ENCODE data around the gene MSH3.

- no peak for TF ChIP-seq CREB1 (IDR thresholded peaks at IDR 0.05; ENCODE audit: low read depth)
- TF ChIP-seq YY1 (IDR thresholded peaks at IDR 0.05; ENCODE audit: low read depth), result no peak
- TF ChIP-seq USF1 (IDR thresholded peaks at IDR 0.05), result no peak
- no peak for TF ChIP-seq NFIC (IDR thresholded peaks at IDR 0.05)
These were observed 138.9 kb downstream of the MSH3 start for GRCh38 chr5:80793354-80793753.
